Stimulated activated CD8-positive, alpha-beta memory T cell treated with anti-CD3 and anti-CD28 coated beads, Interleukin-4, amount 100 ng/mL, for 48 hours (primary cell): ENCODE results near the gene NXF2B.
"Not testable (repeated sequence)": the region's sequence is repeated elsewhere in the genome, so short reads cannot be mapped to it uniquely, and the experiment has no call there.

Source experiments
- DNase-seq: peaks from one replicate; pipeline ENCODE4 v3.0.0-alpha.2; 2020

Gene NXF2B

GRCh38 chrX:102439908-102440307 is at the start of gene NXF2B:
TSS of gene NXF2B (minus strand) at chrX:102440008. CDS start at chrX:102380036, 59,972 bp downstream.
- not testable (repeated sequence) for DNase-seq

- not testable (repeated sequence) for DNase-seq
Observed at GRCh38 chrX:102478765-102479164, 39.0 kb upstream of the NXF2B start.

GRCh38 chrX:102471762-102472220 is 32.0 kb upstream of the NXF2B start, which contains the start of gene TCP11X2:
TSS of gene TCP11X2 (minus strand) at chrX:102471812.
- not testable (repeated sequence) for DNase-seq

GRCh38 chrX:102470215-102470614 is 30.4 kb upstream of the NXF2B start:
- DNase-seq = not testable (repeated sequence)

- DNase-seq = not testable (repeated sequence)
Observed at GRCh38 chrX:102458615-102459014, 18.8 kb upstream of the NXF2B start.

- not testable (repeated sequence) for DNase-seq
Observed at GRCh38 chrX:102414493-102414892, 25.3 kb downstream of the NXF2B start.

GRCh38 chrX:102345916-102346315 is 93.9 kb downstream of the NXF2B start:
- peak; percentile 84 for DNase-seq

- no peak for DNase-seq
Observed at GRCh38 chrX:102341867-102342266, 97.9 kb downstream of the NXF2B start.

GRCh38 chrX:102339312-102340298 is 100.2 kb downstream of the NXF2B start:
- DNase-seq = peak; percentile 22

GRCh38 chrX:102338162-102338561 is 101.6 kb downstream of the NXF2B start:
- no peak for DNase-seq
